Vagina (tissue), 2 donors: ENCODE measurements around the gene TAGLN.

Experiments
- POLR2AphosphoS5 ChIP-seq, 2 donors: sonication (generic); formaldehyde crosslinking; IDR thresholded peaks; one replicate each; pipeline ENCODE4 v1.9.0; 2017; ENCODE audit warnings: antibody characterized with exemption in 2 of 2, mild to moderate bottlenecking in 2 of 2, low read depth in 1 of 2; ENCODE audit not compliant: insufficient read depth in 1 of 2
- TF ChIP-seq, protein P1 (sequence below), 3 experiments: fragments of 450-650 bp in 2 of 3; fragments of 200-600 bp in 1 of 3; sonication (generic) in 1 of 3; IDR thresholded peaks; one replicate each; pipeline ENCODE4 v1.5.1; 2017 to 2019; ENCODE audit warnings: antibody characterized with exemption in 3 of 3, mild to moderate bottlenecking in 2 of 3, moderate library complexity in 2 of 3

DNA sequence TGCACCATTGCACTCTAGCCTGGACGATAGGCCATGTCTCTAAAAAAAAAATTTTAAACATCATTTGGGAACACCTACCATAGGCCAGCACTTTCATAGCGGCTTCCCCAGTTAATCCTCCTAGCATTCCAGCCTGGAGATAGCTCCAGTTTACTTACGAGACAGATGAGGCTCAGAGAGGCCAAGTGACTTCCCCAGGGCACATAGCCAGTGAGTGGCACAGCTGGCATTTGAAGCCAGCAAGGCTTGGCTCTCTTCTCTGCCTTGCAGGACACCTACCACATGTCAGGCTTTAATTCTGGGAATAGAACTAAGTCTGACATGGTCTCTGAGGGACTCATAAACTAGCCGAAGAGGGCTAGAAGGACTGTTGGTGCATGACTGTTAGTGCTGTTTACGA is 4.9 kb upstream of the TAGLN start:
- TF ChIP-seq, protein P1, sequence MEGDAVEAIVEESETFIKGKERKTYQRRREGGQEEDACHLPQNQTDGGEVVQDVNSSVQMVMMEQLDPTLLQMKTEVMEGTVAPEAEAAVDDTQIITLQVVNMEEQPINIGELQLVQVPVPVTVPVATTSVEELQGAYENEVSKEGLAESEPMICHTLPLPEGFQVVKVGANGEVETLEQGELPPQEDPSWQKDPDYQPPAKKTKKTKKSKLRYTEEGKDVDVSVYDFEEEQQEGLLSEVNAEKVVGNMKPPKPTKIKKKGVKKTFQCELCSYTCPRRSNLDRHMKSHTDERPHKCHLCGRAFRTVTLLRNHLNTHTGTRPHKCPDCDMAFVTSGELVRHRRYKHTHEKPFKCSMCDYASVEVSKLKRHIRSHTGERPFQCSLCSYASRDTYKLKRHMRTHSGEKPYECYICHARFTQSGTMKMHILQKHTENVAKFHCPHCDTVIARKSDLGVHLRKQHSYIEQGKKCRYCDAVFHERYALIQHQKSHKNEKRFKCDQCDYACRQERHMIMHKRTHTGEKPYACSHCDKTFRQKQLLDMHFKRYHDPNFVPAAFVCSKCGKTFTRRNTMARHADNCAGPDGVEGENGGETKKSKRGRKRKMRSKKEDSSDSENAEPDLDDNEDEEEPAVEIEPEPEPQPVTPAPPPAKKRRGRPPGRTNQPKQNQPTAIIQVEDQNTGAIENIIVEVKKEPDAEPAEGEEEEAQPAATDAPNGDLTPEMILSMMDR (IDR thresholded peaks at IDR 0.05) = no peak
- TF ChIP-seq POLR2AphosphoS5 (IDR thresholded peaks at IDR 0.05; ENCODE audit: insufficient read depth in 1 of 2, low read depth in 1 of 2) = no peak
